HepG2 (cell line): ENCODE data around the gene LDLRAD4. TPM values are rescaled to one million over a fixed set of nuclear protein-coding genes. Genes with fewer than 3 reads are reported as not detected.

ENCODE experiments used
- ADNP ChIP-seq: sonication (generic); formaldehyde crosslinking; IDR thresholded peaks from 2 replicates; pipeline ENCODE4 v1.4.0; 2020; ENCODE audit warnings: missing genetic modification reagents
- EZH2 ChIP-seq: conservative IDR thresholded peaks from 2 replicates; pipeline ENCODE4 v1.6.1; 2012; ENCODE audit warnings: mild to moderate bottlenecking, low read depth, low read length, moderate library complexity
- KAT8 ChIP-seq: IDR thresholded peaks from 2 replicates; pipeline ENCODE4 v1.6.1; 2016; ENCODE audit warnings: missing genetic modification reagents, missing compliant biosample characterization
- KDM4B ChIP-seq: sonication (generic); formaldehyde crosslinking; IDR thresholded peaks from 2 replicates; pipeline ENCODE4 v1.4.0; 2020; ENCODE audit warnings: missing genetic modification reagents
- MLX ChIP-seq: IDR thresholded peaks from 2 replicates; pipeline ENCODE4 v1.6.1; 2016
- MYPOP ChIP-seq: sonication (generic); formaldehyde crosslinking; IDR thresholded peaks from 2 replicates; pipeline ENCODE4 v1.8.1; 2023; ENCODE audit warnings: mild to moderate bottlenecking, moderate library complexity, missing genetic modification reagents
- PRDM15 ChIP-seq: sonication (generic); formaldehyde crosslinking; IDR thresholded peaks from 2 replicates; pipeline ENCODE4 v1.4.0; 2020; ENCODE audit warnings: missing genetic modification reagents
- STAT5B ChIP-seq: sonication (generic); formaldehyde crosslinking; IDR thresholded peaks from 2 replicates; pipeline ENCODE4 v1.4.0; 2020; ENCODE audit warnings: missing genetic modification reagents
- ZFP36L1 ChIP-seq: sonication (generic); formaldehyde crosslinking; IDR thresholded peaks from 2 replicates; pipeline ENCODE4 v1.8.0; 2022; ENCODE audit warnings: mild to moderate bottlenecking, missing genetic modification reagents, moderate library complexity
- ZFP62 ChIP-seq: sonication (generic); formaldehyde crosslinking; IDR thresholded peaks from 2 replicates; pipeline ENCODE4 v1.4.0; 2020; ENCODE audit warnings: missing genetic modification reagents
- ZIK1 ChIP-seq: sonication (generic); formaldehyde crosslinking; IDR thresholded peaks from 2 replicates; pipeline ENCODE4 v1.5.0; 2020; ENCODE audit warnings: mild to moderate bottlenecking, low read depth, missing genetic modification reagents, borderline replicate concordance
- ZMYM2 ChIP-seq: sonication (generic); formaldehyde crosslinking; IDR thresholded peaks from 2 replicates; pipeline ENCODE4 v1.8.0; 2022; ENCODE audit warnings: mild to moderate bottlenecking, missing genetic modification reagents
- ZNF263 ChIP-seq: sonication (generic); formaldehyde crosslinking; IDR thresholded peaks from 2 replicates; pipeline ENCODE4 v1.4.0; 2020; ENCODE audit warnings: missing genetic modification reagents
- ZNF367 ChIP-seq: sonication (generic); formaldehyde crosslinking; IDR thresholded peaks from 2 replicates; pipeline ENCODE4 v1.4.0; 2020; ENCODE audit warnings: missing genetic modification reagents, borderline replicate concordance
- ZNF414 ChIP-seq: sonication (generic); formaldehyde crosslinking; IDR thresholded peaks from 2 replicates; pipeline ENCODE4 v1.5.0; 2020; ENCODE audit warnings: missing genetic modification reagents
- ZNF552 ChIP-seq: sonication (generic); formaldehyde crosslinking; IDR thresholded peaks from 2 replicates; pipeline ENCODE4 v1.9.0; 2022; ENCODE audit warnings: missing genetic modification reagents, mild to moderate bottlenecking, borderline replicate concordance
- ZNF678 ChIP-seq: sonication (generic); formaldehyde crosslinking; IDR thresholded peaks from 2 replicates; pipeline ENCODE4 v1.4.0; 2020; ENCODE audit warnings: mild to moderate bottlenecking, missing genetic modification reagents
- ZNF816 ChIP-seq: sonication (generic); formaldehyde crosslinking; IDR thresholded peaks from 2 replicates; pipeline ENCODE4 v1.8.0; 2022; ENCODE audit warnings: missing genetic modification reagents, mild to moderate bottlenecking, borderline replicate concordance
- polyA plus RNA-seq, 8 experiments: library from polyadenylated mRNA; depleted of rRNA in 3 of 8; stranded (reverse) in 7 of 8; unstranded in 1 of 8; fragments of >200 nt; fragmentation: Illumina TruSeq in 4 of 8; extraction: Trizol in 4 of 8; gene quantifications; 2 replicates each; pipeline versions ENCODE4 v1.2.1 to v1.2.3, GENCODE V29; 2011 to 2016; ENCODE audit warnings: low read depth in 4 of 8, missing spikeins in 1 of 8, mixed read lengths in 1 of 8; ENCODE audit not compliant: insufficient read depth in 1 of 8
- total RNA-seq, 5 experiments: library from RNA; depleted of rRNA; stranded (reverse); fragments of >200 nt; fragmentation: Illumina TruSeq; extraction: Trizol; gene quantifications; 2 replicates each; pipeline ENCODE4 v1.2.3, GENCODE V29; 2016; ENCODE audit warnings: low read depth in 1 of 5
- TF ChIP-seq, protein P1 (sequence below): sonication (generic); formaldehyde crosslinking; IDR thresholded peaks from 2 replicates; pipeline ENCODE4 v1.8.0; 2022; ENCODE audit warnings: mild to moderate bottlenecking, missing genetic modification reagents; ENCODE audit not compliant: insufficient replicate concordance
- TF ChIP-seq, protein P2 (sequence below): sonication (generic); formaldehyde crosslinking; IDR thresholded peaks from 2 replicates; pipeline ENCODE4 v1.5.0; 2020; ENCODE audit warnings: mild to moderate bottlenecking, low read depth, missing genetic modification reagents, borderline replicate concordance

The LDLRAD4 gene
- total and polyA plus RNA-seq, 2 of the 13 experiments (the other 11 are each of a cell fraction or from before 2014, with no cell fraction given) = 13.6 to 20.9 TPM

- TF ChIP-seq, protein P1, sequence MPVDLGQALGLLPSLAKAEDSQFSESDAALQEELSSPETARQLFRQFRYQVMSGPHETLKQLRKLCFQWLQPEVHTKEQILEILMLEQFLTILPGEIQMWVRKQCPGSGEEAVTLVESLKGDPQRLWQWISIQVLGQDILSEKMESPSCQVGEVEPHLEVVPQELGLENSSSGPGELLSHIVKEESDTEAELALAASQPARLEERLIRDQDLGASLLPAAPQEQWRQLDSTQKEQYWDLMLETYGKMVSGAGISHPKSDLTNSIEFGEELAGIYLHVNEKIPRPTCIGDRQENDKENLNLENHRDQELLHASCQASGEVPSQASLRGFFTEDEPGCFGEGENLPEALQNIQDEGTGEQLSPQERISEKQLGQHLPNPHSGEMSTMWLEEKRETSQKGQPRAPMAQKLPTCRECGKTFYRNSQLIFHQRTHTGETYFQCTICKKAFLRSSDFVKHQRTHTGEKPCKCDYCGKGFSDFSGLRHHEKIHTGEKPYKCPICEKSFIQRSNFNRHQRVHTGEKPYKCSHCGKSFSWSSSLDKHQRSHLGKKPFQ (CRISPR knock-in tag) = no peak
- TF ChIP-seq ZFP36L1 (CRISPR knock-in tag) (no peak), ZNF678 (CRISPR knock-in tag) (no peak), KAT8 (CRISPR knock-in tag) (no peak), MLX (CRISPR knock-in tag) (no peak), STAT5B (CRISPR knock-in tag) (no peak), PRDM15 (CRISPR knock-in tag) (no peak), MYPOP (CRISPR knock-in tag) (no peak), ZNF552 (CRISPR knock-in tag) (no peak), ZNF414 (CRISPR knock-in tag) (no peak), KDM4B (CRISPR knock-in tag) (no peak), ZNF367 (no peak), ADNP (no peak), ZNF816 (CRISPR knock-in tag) (no peak), ZNF263 (CRISPR knock-in tag) (no peak), ZMYM2 (CRISPR knock-in tag) (peak; percentile 72), ZIK1 (CRISPR knock-in tag) (no peak), ZFP62 (CRISPR knock-in tag) (no peak), EZH2 (no peak)
- TF ChIP-seq, protein P2, sequence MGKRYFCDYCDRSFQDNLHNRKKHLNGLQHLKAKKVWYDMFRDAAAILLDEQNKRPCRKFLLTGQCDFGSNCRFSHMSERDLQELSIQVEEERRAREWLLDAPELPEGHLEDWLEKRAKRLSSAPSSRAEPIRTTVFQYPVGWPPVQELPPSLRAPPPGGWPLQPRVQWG (CRISPR knock-in tag) = no peak
These were observed 119.8 kb downstream of the LDLRAD4 start (continued) for GRCh38 chr18:13338318-13338717.
